Vein endothelial cell (primary cell): ENCODE results near the gene UCHL1. TPM values are rescaled to one million over a fixed set of nuclear protein-coding genes. Genes with fewer than 3 reads are reported as not detected.

Source experiments
- small RNA-seq: library from RNA; depleted of rRNA; stranded (forward); fragments of <200 nt; gene quantifications from one replicate; pipeline ENCODE3, GENCODE V24; 2012
- total RNA-seq: library from RNA; depleted of rRNA; stranded (reverse); fragments of >200 nt; gene quantifications from 2 replicates; pipeline ENCODE4 v1.2.3, GENCODE V29; 2012

UCHL1 gene
- total RNA-seq: 213 and 788 TPM in 2 replicates

DNA sequence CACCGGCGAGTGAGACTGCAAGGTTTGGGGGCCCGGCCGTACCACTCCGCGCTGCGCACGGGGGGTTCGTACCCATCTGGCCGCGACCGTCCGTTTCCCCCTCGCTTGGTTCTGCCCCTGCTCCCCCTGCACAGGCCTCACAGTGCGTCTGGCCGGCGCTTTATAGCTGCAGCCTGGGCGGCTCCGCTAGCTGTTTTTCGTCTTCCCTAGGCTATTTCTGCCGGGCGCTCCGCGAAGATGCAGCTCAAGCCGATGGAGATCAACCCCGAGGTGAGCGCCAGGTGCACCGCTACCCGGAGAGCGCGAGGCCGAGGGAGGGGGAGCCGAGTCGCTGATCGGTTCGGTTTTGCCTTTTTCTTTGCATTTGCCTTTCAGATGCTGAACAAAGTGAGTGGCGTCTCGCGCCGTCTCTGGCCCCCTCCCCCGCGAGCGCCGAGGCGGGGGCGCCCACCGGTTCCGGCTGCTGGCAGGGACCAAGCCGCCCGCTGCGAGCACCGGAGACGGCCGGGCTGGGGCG is at the start of gene UCHL1:
Gene UCHL1 (plus strand): TSS at position 189 of the 517 bp plus-strand sequence. CDS start 49 bp downstream, at position 238.

DNA sequence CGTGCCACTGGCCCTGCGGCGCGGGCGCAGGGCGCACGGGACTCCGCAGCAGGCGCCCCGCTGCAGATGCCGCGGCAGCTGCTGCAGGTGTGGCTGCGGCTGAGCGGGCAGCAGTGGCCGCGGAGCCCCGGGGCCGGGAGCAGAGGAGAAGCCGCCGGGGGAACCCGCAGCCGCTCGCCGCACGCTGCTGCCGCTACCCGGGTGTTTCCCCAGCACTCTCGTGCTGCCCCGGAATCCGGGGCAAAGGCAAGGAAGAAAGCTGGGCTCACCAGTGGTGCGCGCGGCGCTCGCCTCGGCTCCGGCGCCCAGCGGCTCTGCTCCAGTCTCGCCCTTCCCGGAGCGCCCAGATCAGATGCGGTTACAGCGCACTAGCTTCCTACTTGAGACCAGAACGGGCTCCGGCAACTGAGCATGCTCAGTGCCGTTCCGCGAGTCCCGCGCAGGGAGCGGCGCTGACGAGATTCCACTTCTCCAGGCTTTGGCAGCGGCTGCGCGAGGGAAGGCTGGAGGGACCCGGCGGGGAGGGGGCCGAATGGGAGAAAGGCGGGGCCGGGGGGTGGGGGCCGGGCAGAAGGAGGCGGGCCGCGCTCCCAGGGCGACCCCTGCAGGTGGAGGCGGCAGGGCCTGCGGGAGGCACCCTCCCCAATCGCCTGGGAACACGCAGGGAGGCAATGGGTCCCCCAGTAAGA is 42.4 kb upstream of the UCHL1 start, which contains the start of gene APBB2:
Gene APBB2 (minus strand): TSS at position 407 of the 689 bp plus-strand sequence. CDS start 181,288 bp downstream, outside the sequence.

Small RNAs within 50 kb of the gene (small RNA-seq; reads per million reads assigned to genes)
- not detected for gene RF00019

Other genes with a start within 250 kb of the UCHL1 start
- gene APBB2, start 42.4 kb upstream of the UCHL1 start, total RNA-seq: 159 and 230 TPM in 2 replicates